Measurements from ENCODE around the gene F2RL2. TPM values are rescaled to one million over a fixed set of nuclear protein-coding genes. Genes with fewer than 3 reads are reported as not detected.

Gene F2RL2
- total RNA-seq, 1 experiment from 2014 or later = not detected

GRCh38 chr5:76612942-76613341 lies 10.3 kb downstream of the F2RL2 start:
- no peak overlapping the region for H2BK5ac ChIP-seq (ENCODE audit: insufficient read length, low read length)
- H4K20me1 ChIP-seq (ENCODE audit: control insufficient read depth, insufficient read depth, insufficient read length) = no peaks in the 10 kb centered on the region
- peaks cover 0 to 5% (median 2%) of the 10 kb centered on the region in 3 experiments; a peak in 3 of 7 replicates for H3K36me3 Mint-ChIP-seq (ENCODE audit: insufficient read depth in 1 of 3, low read depth in 3 of 3)
- H4K91ac ChIP-seq (ENCODE audit: insufficient read length, low read depth, low read length) = no peak overlapping the region
- no peak overlapping the region for H3K4me3 Mint-ChIP-seq
- no peaks in the 10 kb centered on the region for H3K9me3 ChIP-seq (ENCODE audit: control insufficient read depth, low read depth, low read length)
- H3K23me2 ChIP-seq (ENCODE audit: insufficient read length, low read depth, low read length, poor library complexity, severe bottlenecking) = no peaks in the 10 kb centered on the region
- no peak for DNase-seq
- H3T11ph ChIP-seq (ENCODE audit: low read length) = no peak overlapping the region
- H3K79me2 ChIP-seq (ENCODE audit: insufficient read depth, low read length) = no peaks in the 10 kb centered on the region
- H3K27me3 ChIP-seq (ENCODE audit: insufficient read depth, low read length) = no peaks in the 10 kb centered on the region
- no CpG with 5 or more reads among the region's 5 CpGs for WGBS (ENCODE audit: extremely low coverage, insufficient read length, low lambda C conversion rate)
- no peak overlapping the region for H2AFZ ChIP-seq (ENCODE audit: low read length)
- TF ChIP-seq, protein P1, sequence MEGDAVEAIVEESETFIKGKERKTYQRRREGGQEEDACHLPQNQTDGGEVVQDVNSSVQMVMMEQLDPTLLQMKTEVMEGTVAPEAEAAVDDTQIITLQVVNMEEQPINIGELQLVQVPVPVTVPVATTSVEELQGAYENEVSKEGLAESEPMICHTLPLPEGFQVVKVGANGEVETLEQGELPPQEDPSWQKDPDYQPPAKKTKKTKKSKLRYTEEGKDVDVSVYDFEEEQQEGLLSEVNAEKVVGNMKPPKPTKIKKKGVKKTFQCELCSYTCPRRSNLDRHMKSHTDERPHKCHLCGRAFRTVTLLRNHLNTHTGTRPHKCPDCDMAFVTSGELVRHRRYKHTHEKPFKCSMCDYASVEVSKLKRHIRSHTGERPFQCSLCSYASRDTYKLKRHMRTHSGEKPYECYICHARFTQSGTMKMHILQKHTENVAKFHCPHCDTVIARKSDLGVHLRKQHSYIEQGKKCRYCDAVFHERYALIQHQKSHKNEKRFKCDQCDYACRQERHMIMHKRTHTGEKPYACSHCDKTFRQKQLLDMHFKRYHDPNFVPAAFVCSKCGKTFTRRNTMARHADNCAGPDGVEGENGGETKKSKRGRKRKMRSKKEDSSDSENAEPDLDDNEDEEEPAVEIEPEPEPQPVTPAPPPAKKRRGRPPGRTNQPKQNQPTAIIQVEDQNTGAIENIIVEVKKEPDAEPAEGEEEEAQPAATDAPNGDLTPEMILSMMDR (conservative IDR thresholded peaks at IDR 0.05) = no peak
- no peak overlapping the region for H3K23ac ChIP-seq (ENCODE audit: insufficient read length, low read depth, low read length)
- no peak overlapping the region for H3K4me2 ChIP-seq (ENCODE audit: insufficient read depth, insufficient read length, low read length)
- no peaks in the 10 kb centered on the region for H3K9me3 Mint-ChIP-seq
- no peak overlapping the region for H3K9ac ChIP-seq (ENCODE audit: extremely low read depth, insufficient read length, low read length)
- 0 out of 4 replicates have a peak, but pooled peaks cover 0 to under 1% of the 10 kb centered on the region in 2 experiments for H3K4me1 Mint-ChIP-seq
- H3K4me1 ChIP-seq (ENCODE audit: insufficient read depth, low read length) = no peaks in the 10 kb centered on the region
- H2BK20ac ChIP-seq (ENCODE audit: low read depth, low read length, poor library complexity, severe bottlenecking) = no peak overlapping the region
- no peak overlapping the region for H3K18ac ChIP-seq (ENCODE audit: insufficient read length, low read depth, low read length)
- no peak overlapping the region for H4K8ac ChIP-seq (replicated peaks; ENCODE audit: insufficient read length, low read depth, low read length)
- no peaks in the 10 kb centered on the region for H3K79me1 ChIP-seq (ENCODE audit: insufficient read depth, low read depth, low read length, poor library complexity, severe bottlenecking)
- H3K14ac ChIP-seq (ENCODE audit: insufficient read depth, low read length) = no peak overlapping the region
- no peak overlapping the region for H3K4ac ChIP-seq (ENCODE audit: low read depth, low read length)
- H2BK120ac ChIP-seq (ENCODE audit: low read depth, low read length, poor library complexity, severe bottlenecking) = no peak overlapping the region
- H2AK5ac ChIP-seq (ENCODE audit: insufficient read length, low read length) = no peak overlapping the region
- no peak overlapping the region for H4K5ac ChIP-seq (ENCODE audit: insufficient read length, low read depth, low read length)
- H2BK12ac ChIP-seq (ENCODE audit: insufficient read length, low read depth, low read length) = no peak overlapping the region
- no peak overlapping the region for H2BK15ac ChIP-seq (ENCODE audit: low read depth, low read length)
- no peaks in the 10 kb centered on the region for H3K27me3 Mint-ChIP-seq (ENCODE audit: low read depth)
- no peak overlapping the region for H3K56ac ChIP-seq (ENCODE audit: insufficient read length, low read depth, low read length)
- H3K27ac Mint-ChIP-seq = no peak overlapping the region
- H3K27ac ChIP-seq (ENCODE audit: insufficient read length, low read depth, low read length) = no peak overlapping the region

Measured in H9 (cell line).